PFSK-1 (cell line): ENCODE data around the gene DRGX.

Experiments used
- POLR2AphosphoS5 ChIP-seq: IDR thresholded peaks from 2 replicates; pipeline ENCODE4 v1.6.1; 2012; ENCODE audit warnings: low read depth, mild to moderate bottlenecking, control low read depth, low read length, moderate library complexity
- REST ChIP-seq, 2 experiments: IDR thresholded peaks; 2 replicates each; pipeline versions ENCODE4 v1.6.1 to v1.8.0; 2011 to 2012; ENCODE audit warnings: low read depth in 2 of 2, low read length in 2 of 2, control low read depth in 1 of 2, inconsistent platforms in 1 of 2, mild to moderate bottlenecking in 1 of 2, moderate library complexity in 1 of 2; ENCODE audit not compliant: insufficient read depth in 1 of 2

- TF ChIP-seq POLR2AphosphoS5 (no peak), REST (IDR thresholded peaks at IDR 0.05; ENCODE audit: insufficient read depth in 1 of 2, low read depth in 2 of 2, low read length in 2 of 2) (no peak)
Measured at GRCh38 chr10:49323171-49323895, 72.6 kb downstream of the DRGX start.
